Stimulated activated CD4-positive, alpha-beta T cell treated with anti-CD3 and anti-CD28 coated beads, Interleukin-12 subunit alpha, Interleukin-12 subunit beta, amount 100 ng/mL, for 48 hours (primary cell): ENCODE measurements around the gene BLOC1S1.

Source experiments
- DNase-seq, 3 donors: peaks; one replicate each; pipeline ENCODE4 v3.0.0-alpha.2; 2020; ENCODE audit warnings: low read depth in 2 of 3, low spot score in 1 of 3

The BLOC1S1 gene

DNA sequence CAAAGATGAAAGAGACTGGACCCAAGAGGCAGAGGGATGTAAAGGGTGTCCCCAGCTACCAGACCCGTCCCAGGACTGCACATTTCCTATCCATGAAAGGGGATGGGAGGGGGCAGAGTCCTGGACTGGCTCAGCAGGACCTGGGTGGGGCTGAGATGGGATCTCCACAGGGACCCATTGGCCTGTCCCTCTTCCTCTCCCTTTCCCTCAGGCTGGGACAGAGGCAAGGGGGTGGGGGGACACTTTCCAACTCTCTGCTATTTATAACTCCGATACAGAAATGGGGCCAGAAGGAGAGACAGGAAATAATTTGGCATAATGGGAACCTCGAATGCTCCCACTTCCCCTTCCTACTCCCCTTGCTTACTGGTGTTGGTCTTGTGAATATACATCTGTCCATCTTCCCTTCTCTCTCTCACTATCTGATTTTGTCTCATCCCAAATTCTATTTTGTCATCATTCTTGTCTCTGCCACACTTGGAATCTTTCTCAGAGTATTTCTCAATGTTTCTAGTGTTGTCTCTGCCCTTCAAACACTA, 7.1 kb upstream of the BLOC1S1 start:
- no peak for DNase-seq

- DNase-seq, result no peak
These were observed 3.9 kb upstream of the BLOC1S1 start for GRCh38 chr12:55711786-55712553.

DNA sequence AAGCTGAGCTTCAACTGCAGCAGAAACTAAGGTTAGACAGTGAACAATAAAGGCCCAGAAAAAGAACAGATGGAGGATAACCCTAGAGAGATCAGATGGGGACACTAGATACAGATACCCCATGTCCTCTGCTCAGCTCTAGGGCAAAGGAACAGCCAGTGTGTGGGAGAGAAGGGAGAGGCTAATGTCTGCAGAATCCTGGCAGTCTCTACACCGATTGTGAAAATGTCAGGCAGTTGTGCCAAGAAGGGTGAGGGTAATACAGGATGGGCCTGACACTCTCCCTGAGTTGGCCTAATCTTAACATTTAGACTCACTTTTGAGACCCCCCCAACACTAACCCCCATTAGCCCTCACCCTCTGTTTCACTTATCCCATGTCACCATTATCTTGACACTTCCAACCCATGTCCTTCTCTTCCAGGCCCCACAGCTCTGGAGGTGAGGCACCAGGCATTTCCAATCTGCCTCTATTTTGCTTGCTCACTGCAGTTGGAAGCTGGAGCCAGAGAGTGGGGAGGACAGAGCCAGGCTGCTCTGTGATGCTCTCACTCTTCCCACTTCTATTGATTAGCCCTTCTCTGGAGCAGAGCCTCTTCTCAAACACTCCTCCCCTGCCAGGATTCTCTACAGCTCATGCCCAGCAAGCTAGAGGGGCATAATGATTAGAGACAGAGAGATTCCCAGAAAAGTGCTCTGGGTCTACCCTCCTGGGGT, 3.0 kb upstream of the BLOC1S1 start:
- DNase-seq, result no peak

- no peak for DNase-seq
These were observed 2.1 kb upstream of the BLOC1S1 start for GRCh38 chr12:55713721-55714120.

DNA sequence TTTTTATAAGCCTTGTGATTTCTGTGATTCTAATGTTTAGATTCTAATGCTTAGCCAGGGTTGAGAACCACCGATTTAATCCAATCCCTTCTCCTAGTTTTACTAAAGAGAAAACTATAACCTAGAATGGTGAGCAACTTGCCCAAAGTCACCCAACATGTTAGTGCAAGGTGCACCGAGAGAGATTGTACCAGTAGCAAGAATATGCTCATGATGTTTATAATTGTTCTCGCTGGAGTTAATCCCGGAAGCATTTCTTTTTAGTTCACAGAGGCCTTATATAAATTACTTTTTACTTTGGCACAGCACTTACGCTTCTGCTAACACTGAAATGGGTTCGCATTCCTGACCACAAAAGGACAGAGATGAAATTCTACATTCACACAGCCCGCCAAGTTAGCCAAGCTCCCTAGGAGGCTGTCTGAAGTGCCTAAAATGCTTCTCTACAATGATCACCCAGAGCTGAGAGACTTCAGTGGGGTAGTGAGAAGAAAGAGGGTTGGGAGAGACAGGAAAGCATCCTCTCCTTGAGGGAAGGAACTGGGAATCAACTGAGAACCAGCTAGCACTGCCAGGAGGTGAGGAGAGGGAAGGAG, 579 bp upstream of the BLOC1S1 start:
- DNase-seq, result no peak

- no peak for DNase-seq
These were observed 724 bp downstream of the BLOC1S1 start for GRCh38 chr12:55716582-55716957.

GRCh38 chr12:55717011-55718007, 1.5 kb downstream of the BLOC1S1 start:
- DNase-seq, result no peak

DNA sequence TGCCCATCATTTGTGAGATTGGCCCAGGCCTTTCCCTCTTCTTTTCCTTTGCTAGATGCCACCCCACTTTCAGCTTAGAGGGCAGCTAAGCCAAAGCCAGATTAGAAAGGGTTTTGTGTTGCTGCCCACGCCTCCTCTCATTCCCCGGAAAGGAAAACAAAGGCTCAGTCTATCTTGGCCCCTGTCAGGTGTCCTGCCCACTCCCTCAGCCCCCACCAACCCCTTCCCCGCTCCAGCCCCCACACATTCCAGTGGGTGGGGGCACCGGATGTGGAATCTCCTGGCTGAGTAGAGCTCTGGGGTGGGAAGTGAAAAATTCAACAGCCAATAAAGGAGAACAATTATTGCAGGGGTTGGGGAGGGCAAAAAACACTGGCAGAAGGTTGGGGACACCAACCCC, 2.2 kb downstream of the BLOC1S1 start:
- no peak for DNase-seq

- no peak for DNase-seq
These were observed 2.9 kb downstream of the BLOC1S1 start for GRCh38 chr12:55718624-55719275.

DNA sequence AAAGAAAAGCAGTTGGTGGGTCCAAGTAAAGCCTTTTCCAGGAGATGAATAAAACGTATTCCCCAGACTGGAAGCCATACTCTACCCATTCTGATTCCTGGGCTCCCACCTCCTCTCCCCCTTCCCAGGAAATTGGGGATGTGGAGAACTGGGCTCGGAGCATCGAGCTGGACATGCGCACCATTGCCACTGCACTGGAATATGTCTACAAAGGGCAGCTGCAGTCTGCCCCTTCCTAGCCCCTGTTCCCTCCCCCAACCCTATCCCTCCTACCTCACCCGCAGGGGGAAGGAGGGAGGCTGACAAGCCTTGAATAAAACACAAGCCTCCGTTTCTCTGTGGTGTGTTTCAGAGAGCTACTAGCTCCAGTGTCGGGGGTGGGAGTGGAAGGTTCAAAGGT, 3.5 kb downstream of the BLOC1S1 start:
- DNase-seq, result no peak

DNA sequence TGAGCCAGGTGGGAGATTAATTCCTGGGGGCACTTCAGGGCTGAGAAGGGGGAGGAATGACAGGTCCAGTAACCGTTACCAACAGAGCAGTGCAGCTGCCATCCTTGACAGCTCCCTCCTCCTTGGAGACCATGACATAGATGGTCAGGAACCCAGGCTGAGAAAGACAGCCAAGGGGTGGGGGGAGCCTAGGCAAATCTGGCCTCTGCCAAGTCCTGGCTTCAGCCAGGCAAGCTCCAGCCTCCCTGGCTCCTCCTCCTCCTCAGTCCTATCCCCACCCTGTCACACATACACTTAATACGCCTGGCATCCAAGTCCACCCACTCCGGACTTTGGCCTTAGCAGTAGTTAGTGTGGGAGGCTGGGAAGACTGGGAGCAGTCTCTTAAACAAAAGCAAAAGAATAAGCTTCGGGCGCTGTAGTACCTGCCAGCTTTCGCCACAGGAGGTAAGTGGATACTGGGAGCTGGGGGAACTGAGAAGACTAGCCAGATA, 4.3 kb downstream of the BLOC1S1 start, which contains the start of gene RDH5:
TSS of gene RDH5 (plus strand) at position 323 of the 494 bp plus-strand sequence. CDS start 792 bp downstream, outside the sequence.
- no peak for DNase-seq

GRCh38 chr12:55720894-55721444, 5.1 kb downstream of the BLOC1S1 start:
- no peak for DNase-seq

DNA sequence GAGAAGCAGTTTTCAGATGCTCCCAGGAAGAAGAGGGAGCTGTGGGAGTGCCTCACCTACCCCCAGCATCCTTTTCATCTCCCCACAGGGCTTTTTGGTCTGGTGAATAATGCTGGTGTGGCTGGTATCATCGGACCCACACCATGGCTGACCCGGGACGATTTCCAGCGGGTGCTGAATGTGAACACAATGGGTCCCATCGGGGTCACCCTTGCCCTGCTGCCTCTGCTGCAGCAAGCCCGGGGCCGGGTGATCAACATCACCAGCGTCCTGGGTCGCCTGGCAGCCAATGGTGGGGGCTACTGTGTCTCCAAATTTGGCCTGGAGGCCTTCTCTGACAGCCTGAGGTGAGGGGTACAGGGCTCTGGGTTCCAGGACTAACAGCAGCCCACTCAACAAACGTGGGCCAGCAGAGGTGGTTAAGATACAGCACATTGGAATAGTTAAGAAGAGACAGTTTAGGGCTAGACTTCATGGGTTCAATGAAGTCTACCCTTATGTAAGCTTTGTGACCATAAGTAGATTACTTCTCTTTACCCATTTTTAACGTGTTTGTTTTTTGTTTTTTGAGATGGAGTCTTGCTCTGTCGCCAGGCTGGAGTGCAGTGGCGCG, 5.9 kb downstream of the BLOC1S1 start:
- DNase-seq, result no peak

DNA sequence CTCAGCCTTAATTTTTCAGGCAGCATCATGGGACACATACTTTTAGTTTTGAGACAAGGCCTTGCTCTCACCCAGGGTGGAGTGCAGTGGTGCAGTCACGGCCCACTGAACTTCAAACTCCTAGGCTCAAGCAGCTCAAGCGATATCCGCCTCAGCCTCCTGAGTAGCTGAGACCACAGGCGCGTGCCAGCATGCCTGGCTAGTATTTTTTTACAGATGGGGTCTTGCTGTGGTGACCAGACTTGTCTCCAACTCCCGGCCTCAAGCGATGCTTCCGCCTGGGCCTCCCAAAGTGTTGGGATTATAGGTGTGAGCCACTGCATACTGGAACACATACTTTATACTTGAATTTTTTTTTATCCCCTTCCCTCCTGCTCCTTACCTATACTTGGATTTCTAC, 7.1 kb downstream of the BLOC1S1 start:
- no peak for DNase-seq

- no peak for DNase-seq
These were observed 7.8 kb downstream of the BLOC1S1 start for GRCh38 chr12:55723516-55724225.

DNA sequence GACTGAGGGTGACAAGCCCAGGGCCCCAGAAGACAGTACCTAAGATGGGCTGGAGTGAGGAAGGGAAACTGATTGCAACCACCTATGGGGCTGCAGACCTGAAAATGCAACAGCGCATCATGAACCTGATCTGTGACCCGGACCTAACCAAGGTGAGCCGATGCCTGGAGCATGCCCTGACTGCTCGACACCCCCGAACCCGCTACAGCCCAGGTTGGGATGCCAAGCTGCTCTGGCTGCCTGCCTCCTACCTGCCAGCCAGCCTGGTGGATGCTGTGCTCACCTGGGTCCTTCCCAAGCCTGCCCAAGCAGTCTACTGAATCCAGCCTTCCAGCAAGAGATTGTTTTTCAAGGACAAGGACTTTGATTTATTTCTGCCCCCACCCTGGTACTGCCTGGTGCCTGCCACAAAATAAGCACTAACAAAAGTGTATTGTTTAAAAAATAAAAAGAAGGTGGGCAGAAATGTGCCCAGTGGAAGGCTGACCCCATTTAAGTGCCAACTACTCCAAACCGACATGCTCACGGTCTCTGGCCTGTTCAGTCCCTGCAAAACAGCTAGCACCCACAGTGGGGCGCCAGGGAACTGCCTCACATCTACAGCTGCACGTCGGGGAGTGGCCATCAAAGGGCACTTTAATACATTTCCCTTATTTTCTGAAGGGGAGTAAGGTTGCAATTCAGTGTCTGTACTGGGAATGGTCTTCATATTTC, 8.5 kb downstream of the BLOC1S1 start:
- peak in 2 of 3 donors; percentile 47 to 65 for DNase-seq

- no peak for DNase-seq
These were observed 9.1 kb downstream of the BLOC1S1 start for GRCh38 chr12:55724940-55725309.

- no peak for DNase-seq
These were observed 9.7 kb downstream of the BLOC1S1 start for GRCh38 chr12:55725556-55725955.
